HG03066 (cell line): ENCODE measurements around the gene CILP2.

ENCODE experiments used
- ATAC-seq: cut with Tn5 transposase; IDR thresholded peaks from one replicate; pipeline ENCODE4 v1.9.1; 2021; ENCODE audit warnings: low read depth; ENCODE audit not compliant: unreplicated experiment

The CILP2 gene

GRCh38 chr19:19528721-19529490 is 9.2 kb upstream of the CILP2 start, which contains the start of gene YJEFN3:
TSS of gene YJEFN3 (plus strand) at chr19:19528911. CDS start at chr19:19528933, 22 bp downstream.
- ATAC-seq, result no peak

GRCh38 chr19:19529783-19530422 is 8.2 kb upstream of the CILP2 start:
- ATAC-seq, result no peak

- no peak for ATAC-seq
Measured at GRCh38 chr19:19530423-19530804, 7.7 kb upstream of the CILP2 start.

GRCh38 chr19:19530889-19531288 is 7.2 kb upstream of the CILP2 start:
- no peak for ATAC-seq

- ATAC-seq, result no peak
Measured at GRCh38 chr19:19531951-19532805, 5.9 kb upstream of the CILP2 start.

- no peak for ATAC-seq
Measured at GRCh38 chr19:19532806-19533701, 5.0 kb upstream of the CILP2 start.

- no peak for ATAC-seq
Measured at GRCh38 chr19:19533841-19534240, 4.2 kb upstream of the CILP2 start.

- no peak for ATAC-seq
Measured at GRCh38 chr19:19534556-19535265, 3.4 kb upstream of the CILP2 start.

- no peak for ATAC-seq
Measured at GRCh38 chr19:19535311-19536191, 2.5 kb upstream of the CILP2 start.

- no peak for ATAC-seq
Measured at GRCh38 chr19:19537075-19538048, 703 bp upstream of the CILP2 start.

- no peak for ATAC-seq
Measured at GRCh38 chr19:19538785-19539166, 711 bp downstream of the CILP2 start.

GRCh38 chr19:19539698-19540063 is 1.6 kb downstream of the CILP2 start:
- ATAC-seq, result no peak

- ATAC-seq, result no peak
Measured at GRCh38 chr19:19540064-19540714, 2.1 kb downstream of the CILP2 start.

GRCh38 chr19:19540715-19541515 is 2.9 kb downstream of the CILP2 start:
- ATAC-seq, result no peak

- no peak for ATAC-seq
Measured at GRCh38 chr19:19541616-19542015, 3.6 kb downstream of the CILP2 start.

GRCh38 chr19:19542507-19542906 is 4.4 kb downstream of the CILP2 start:
- no peak for ATAC-seq
